HEK293 (cell line): Measurements from ENCODE around the gene EPB41L2.
"Not testable (repeated sequence)": the region's sequence is repeated elsewhere in the genome, so short reads cannot be mapped to it uniquely, and the experiment has no call there.

Experiments
- CTCF ChIA-PET: fragments of 350-600 bp; formaldehyde crosslinking; extraction: SDS; loops from one replicate; lab custom pipeline; 2021; ENCODE audit warnings: antibody characterized with exemption; lab: Yijun Ruan, JAX
- POLR2A ChIA-PET: fragments of 300-600 bp; formaldehyde crosslinking; extraction: SDS; loops from one replicate; lab custom pipeline; 2020; ENCODE audit warnings: antibody characterized with exemption, inconsistent platforms; lab: Yijun Ruan, JAX
- H3K27ac ChIP-seq: fragments of 200-500 bp; sonication (Bioruptor generic); 2 replicates; pipeline ENCODE4 v1.5.1; 2014; ENCODE audit warnings: low read depth, low read length, control low read depth, inconsistent platforms; ENCODE audit errors: extremely low read depth
- H3K36me3 ChIP-seq, 2 experiments: fragments of 200-500 bp in 1 of 2; sonication (Bioruptor generic) in 1 of 2; 1 replicate in 1 of 2; 2 replicates in 1 of 2; pipeline ENCODE4 v1.5.1; 2014 to 2017; ENCODE audit warnings: inconsistent platforms in 2 of 2, low read length in 2 of 2; ENCODE audit not compliant: control insufficient read depth in 2 of 2, insufficient read depth in 1 of 2
- H3K4me1 ChIP-seq: fragments of 200-500 bp; sonication (Bioruptor generic); 2 replicates; pipeline ENCODE4 v1.5.1; 2014; ENCODE audit warnings: mild to moderate bottlenecking, low read length, inconsistent platforms; ENCODE audit not compliant: control insufficient read depth, insufficient read depth
- H3K4me3 ChIP-seq: 2 replicates; pipeline ENCODE4 v1.5.1; 2011; ENCODE audit warnings: low read depth, mild to moderate bottlenecking, control low read depth, low read length, moderate library complexity
- H3K9me3 ChIP-seq: fragments of 200-500 bp; sonication (Bioruptor generic); 2 replicates; pipeline ENCODE4 v1.5.1; 2014; ENCODE audit warnings: low read depth, low read length, inconsistent platforms; ENCODE audit not compliant: control insufficient read depth, insufficient read depth
- PRDM1 ChIP-seq: fragments of 450-650 bp; formaldehyde crosslinking; IDR thresholded peaks from 2 replicates; pipeline ENCODE4; 2016; ENCODE audit warnings: missing biosample characterization, missing genetic modification characterization
- PRDM10 ChIP-seq: fragments of 450-650 bp; formaldehyde crosslinking; IDR thresholded peaks from 2 replicates; pipeline ENCODE4 v1.5.1; 2016; ENCODE audit warnings: missing biosample characterization, missing genetic modification characterization
- REST ChIP-seq: fragments of 450-650 bp; formaldehyde crosslinking; IDR thresholded peaks from 2 replicates; pipeline ENCODE4 v1.5.1; 2016; ENCODE audit warnings: missing biosample characterization, missing genetic modification characterization
- SETDB1 ChIP-seq: IDR thresholded peaks from one replicate; pipeline ENCODE4 v1.6.1; 2017; ENCODE audit warnings: mild to moderate bottlenecking, low read length, moderate library complexity, mixed read lengths; ENCODE audit not compliant: insufficient read length
- YY2 ChIP-seq: fragments of 450-650 bp; formaldehyde crosslinking; IDR thresholded peaks from 2 replicates; pipeline ENCODE4 v1.5.1; 2016; ENCODE audit warnings: missing biosample characterization, missing genetic modification characterization
- ZNF221 ChIP-seq: fragments of 450-650 bp; formaldehyde crosslinking; IDR thresholded peaks from 2 replicates; pipeline ENCODE4 v1.5.1; 2017; ENCODE audit warnings: missing biosample characterization, missing genetic modification characterization, borderline replicate concordance
- ZNF292 ChIP-seq: fragments of 450-650 bp; formaldehyde crosslinking; IDR thresholded peaks from 2 replicates; pipeline ENCODE4 v1.5.1; 2016; ENCODE audit warnings: low read depth, missing biosample characterization, missing genetic modification characterization, borderline replicate concordance
- ZNF311 ChIP-seq: fragments of 450-650 bp; formaldehyde crosslinking; IDR thresholded peaks from 2 replicates; pipeline ENCODE4 v1.5.1; 2017; ENCODE audit warnings: missing biosample characterization, missing genetic modification characterization, borderline replicate concordance
- ZNF654 ChIP-seq: fragments of 450-650 bp; formaldehyde crosslinking; IDR thresholded peaks from 2 replicates; pipeline ENCODE4 v1.5.1; 2016; ENCODE audit warnings: low read depth, missing biosample characterization, missing genetic modification characterization
- ZNF776 ChIP-seq: fragments of 450-650 bp; formaldehyde crosslinking; IDR thresholded peaks from 2 replicates; pipeline ENCODE4 v1.5.0; 2017; ENCODE audit warnings: missing biosample characterization, missing genetic modification characterization, borderline replicate concordance

Gene EPB41L2

GRCh38 chr6:130991422-130992137 lies 71.5 kb downstream of the EPB41L2 start:
- Histone ChIP-seq H3K27ac (no peak overlapping the region), H3K4me3 (no peak overlapping the region), H3K4me1 (peaks cover 10% of the 10 kb centered on the region), H3K36me3 (no peaks in the 10 kb centered on the region), H3K9me3 (no peaks in the 10 kb centered on the region)
- ChIA-PET POLR2A (no interaction called here), CTCF (interaction anchor here (0.7 kb wide), 1 partner anchor 10 kb away, joined by 3 read pairs; no protein-coding TSS in a partner anchor)
- no peak for TF ChIP-seq ZNF311
- no peak for TF ChIP-seq YY2 (tag by site-specific recombination)
- no peak for TF ChIP-seq ZNF221
- TF ChIP-seq ZNF292 (tag by site-specific recombination), result no peak
- TF ChIP-seq ZNF776 (tag by site-specific recombination), result no peak
- TF ChIP-seq PRDM1 (tag by site-specific recombination), result no peak

GRCh38 chr6:130987539-130987938 lies 75.5 kb downstream of the EPB41L2 start:
- H3K36me3 ChIP-seq, H3K9me3 ChIP-seq, POLR2A ChIA-PET, H3K4me3 ChIP-seq, H3K27ac ChIP-seq, H3K4me1 ChIP-seq, CTCF ChIA-PET: not testable (repeated sequence)

- POLR2A ChIA-PET, result no interaction called here
- no peaks in the 10 kb centered on the region for H3K36me3 ChIP-seq
- no peak overlapping the region for H3K27ac ChIP-seq
- peaks cover 13% of the 10 kb centered on the region for H3K4me1 ChIP-seq
- CTCF ChIA-PET, result no interaction called here
- TF ChIP-seq ZNF654 (tag by site-specific recombination) (no peak), SETDB1 (peak; percentile 38)
- TF ChIP-seq, all 188 proteins: peak for 1
- H3K9me3 ChIP-seq, result no peaks in the 10 kb centered on the region
- no peak overlapping the region for H3K4me3 ChIP-seq
Observed at GRCh38 chr6:130985115-130985514, 77.9 kb downstream of the EPB41L2 start.

GRCh38 chr6:130982941-130983456 lies 80.0 kb downstream of the EPB41L2 start:
- Histone ChIP-seq H3K4me3 (no peak overlapping the region), H3K4me1 (peaks cover 18% of the 10 kb centered on the region), H3K9me3 (no peaks in the 10 kb centered on the region), H3K27ac (no peak overlapping the region), H3K36me3 (no peaks in the 10 kb centered on the region)
- ChIA-PET CTCF (no interaction called here), POLR2A (no interaction called here)
- 0 out of 2 replicates have a peak, but pooled peaks have one; percentile 24 for TF ChIP-seq PRDM10
- no peak for TF ChIP-seq REST (tag by site-specific recombination)
